Fibroblast of lung (primary cell): Measurements from ENCODE around the gene NINJ2.

ENCODE experiments used
- CTCF ChIP-seq, 2 donors: IDR thresholded peaks in 1 of 2; conservative IDR thresholded peaks in 1 of 2; 1 replicate in 1 of 2; 2 replicates in 1 of 2; pipeline ENCODE4 v1.5.1; 2011 to 2012; ENCODE audit warnings: low read length in 2 of 2, control low read depth in 1 of 2, inconsistent platforms in 1 of 2, low read depth in 1 of 2, mild to moderate bottlenecking in 1 of 2
- EZH2 ChIP-seq: IDR thresholded peaks from 2 replicates; pipeline ENCODE4 v1.5.1; 2012; ENCODE audit warnings: low read length, control low read depth, mild to moderate bottlenecking; ENCODE audit errors: missing control alignments

- TF ChIP-seq CTCF (conservative IDR thresholded peaks at IDR 0.05 in 1 of 2, IDR thresholded peaks at IDR 0.05 in 1 of 2; ENCODE audit: low read depth in 1 of 2, low read length in 2 of 2) (no peak), EZH2 (no peak)
Measured at GRCh38 chr12:573232-573631, 90.0 kb downstream of the NINJ2 start.
